Mesenteric fat pad (tissue), 1 donor: ENCODE results near the gene DLEU7. TPM values are rescaled to one million over a fixed set of nuclear protein-coding genes. Genes with fewer than 3 reads are reported as not detected.

Source experiments
- DNase-seq: peaks from one replicate; pipeline ENCODE4 v3.0.0-alpha.2; 2020; ENCODE audit warnings: low spot score
- total RNA-seq: library from RNA; stranded (reverse); fragmentation: NEBNext Ultra II Directional; extraction: Animal tissue kit (Norgen Biotek cat#: 25700); gene quantifications from one replicate; pipeline ENCODE4 v1.2.1, GENCODE V29; 2021
- donor health status: DM: yes; HTN: yes; CAD: no.

DLEU7 gene
- total RNA-seq, 1 donor from 2014 or later = 0.32 TPM

DNA sequence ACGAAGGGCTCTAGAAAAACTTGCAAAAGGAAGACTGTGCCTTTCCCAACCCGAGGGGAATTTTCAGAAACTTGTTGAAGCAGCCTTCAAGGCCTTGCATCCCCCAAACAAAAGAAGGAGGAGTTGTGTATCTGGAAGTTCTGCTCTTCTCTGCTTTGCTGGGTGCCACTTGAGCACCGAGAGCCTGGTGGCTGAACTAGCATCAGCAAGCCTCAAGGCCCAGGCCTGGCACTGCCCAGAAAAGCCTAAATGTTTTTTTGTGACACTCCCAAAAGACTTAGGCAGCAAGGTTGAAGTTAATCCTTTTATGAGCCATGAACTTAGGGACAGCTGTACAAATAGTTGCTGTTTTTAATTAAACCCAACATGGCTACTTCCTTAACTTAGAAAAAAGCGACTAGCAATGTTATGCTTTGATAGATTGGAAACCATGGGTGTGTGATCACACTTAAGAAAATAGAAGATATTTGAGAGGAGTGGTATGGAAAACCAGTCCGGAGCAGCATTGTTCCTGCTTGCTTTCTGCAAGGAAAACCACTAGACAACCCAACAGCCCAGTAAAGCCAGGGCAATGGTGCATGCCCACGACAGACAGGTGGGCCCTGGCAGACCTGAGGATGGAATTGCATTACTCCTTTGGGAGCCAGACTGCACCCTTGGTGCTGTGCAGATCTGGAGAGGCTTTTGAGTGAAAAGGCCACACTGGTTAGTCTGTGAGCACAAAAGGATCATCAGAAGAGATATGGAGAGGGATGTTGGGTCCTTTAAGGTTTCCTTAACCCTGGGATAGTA, 788 bp upstream of the DLEU7 start:
- DNase-seq = no peak

DNA sequence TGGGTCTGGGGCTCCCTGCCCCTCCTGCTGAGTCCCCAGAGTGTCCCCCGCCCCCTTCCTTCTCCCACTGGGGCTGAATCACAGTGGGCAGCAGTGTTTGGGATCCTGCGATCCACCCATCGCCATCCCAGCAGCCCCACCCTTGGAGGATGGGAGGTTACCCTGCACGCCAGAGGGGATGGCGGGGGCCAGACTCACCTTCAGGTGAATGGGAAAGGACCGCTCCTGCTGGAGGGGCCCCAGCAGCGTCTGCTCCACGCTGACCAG, 569 bp downstream of the DLEU7 start:
- no peak for DNase-seq

DNA sequence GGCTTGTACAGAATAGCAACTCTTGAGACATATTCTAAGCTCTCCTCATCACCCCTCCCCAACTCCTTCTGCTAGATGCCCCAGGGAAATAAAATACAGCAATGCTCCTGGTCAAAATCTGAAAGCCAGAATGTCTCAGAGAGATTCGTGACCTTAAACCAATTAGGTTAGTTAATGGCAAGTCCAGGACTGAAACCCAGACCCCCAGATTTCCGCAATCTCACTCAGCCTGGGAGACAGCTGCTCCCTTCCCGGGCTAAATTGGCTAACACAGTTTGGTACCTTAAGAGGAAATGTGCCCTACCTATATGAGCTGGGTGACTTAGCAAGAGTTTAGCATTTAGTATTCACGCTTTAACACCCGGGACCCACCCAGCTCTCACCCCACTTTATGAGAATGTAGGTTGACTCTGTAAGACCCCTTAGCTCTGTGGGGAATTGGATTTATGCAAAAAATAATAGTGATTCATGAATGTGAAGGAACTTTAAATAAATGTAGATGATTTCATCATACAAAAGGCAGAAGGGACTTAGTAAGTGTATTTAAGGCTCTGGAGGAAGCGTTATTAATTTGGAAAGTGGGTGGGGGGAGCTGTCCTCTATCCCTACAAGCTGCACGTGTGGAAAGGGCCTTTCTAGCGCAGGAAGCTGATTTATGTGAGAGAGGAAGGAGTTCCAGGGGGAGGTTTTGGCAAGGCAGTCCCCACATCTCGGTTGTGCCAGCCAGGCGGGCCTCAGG, 1.1 kb downstream of the DLEU7 start:
- no peak for DNase-seq

DNA sequence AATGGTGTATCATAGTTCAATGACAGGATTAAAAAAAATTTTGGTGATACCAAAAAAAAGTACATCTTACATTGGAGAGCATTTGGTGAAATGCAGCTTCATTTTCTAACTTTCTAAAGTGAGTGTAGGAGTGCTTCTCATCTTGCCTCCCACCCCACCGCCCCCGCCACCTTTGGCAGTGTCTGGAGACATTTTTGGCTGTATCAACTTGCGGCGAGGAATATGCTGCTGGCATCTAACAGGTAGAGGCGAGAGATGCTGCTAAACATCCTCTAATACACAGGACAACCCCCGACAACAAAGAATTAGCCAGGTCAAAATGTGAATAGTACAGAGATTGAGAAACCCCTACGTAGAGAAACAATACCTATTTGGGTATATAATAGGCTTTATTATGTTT, 1.7 kb downstream of the DLEU7 start:
- DNase-seq = no peak

- no peak for DNase-seq
These were observed 3.2 kb downstream of the DLEU7 start for GRCh38 chr13:50840284-50840683.

DNA sequence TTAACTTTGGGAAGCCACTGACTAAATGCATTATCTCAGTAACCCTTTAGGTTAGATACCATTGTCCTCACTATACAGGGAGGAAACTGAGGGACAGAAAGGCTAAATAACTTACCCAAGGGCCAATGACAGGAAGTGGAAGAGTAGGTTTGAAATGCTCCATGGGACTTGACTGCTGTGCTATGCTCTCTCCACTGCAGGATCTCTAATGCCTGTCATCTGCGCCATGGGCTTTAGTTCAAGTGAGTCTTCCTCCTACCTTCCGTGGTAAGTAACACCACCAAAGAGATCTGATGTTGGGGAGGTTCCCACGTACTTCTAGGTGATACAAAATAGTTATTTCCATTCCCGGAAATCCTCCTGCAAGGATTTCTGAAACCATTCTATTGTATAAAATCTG, 3.7 kb downstream of the DLEU7 start:
- DNase-seq = no peak

DNA sequence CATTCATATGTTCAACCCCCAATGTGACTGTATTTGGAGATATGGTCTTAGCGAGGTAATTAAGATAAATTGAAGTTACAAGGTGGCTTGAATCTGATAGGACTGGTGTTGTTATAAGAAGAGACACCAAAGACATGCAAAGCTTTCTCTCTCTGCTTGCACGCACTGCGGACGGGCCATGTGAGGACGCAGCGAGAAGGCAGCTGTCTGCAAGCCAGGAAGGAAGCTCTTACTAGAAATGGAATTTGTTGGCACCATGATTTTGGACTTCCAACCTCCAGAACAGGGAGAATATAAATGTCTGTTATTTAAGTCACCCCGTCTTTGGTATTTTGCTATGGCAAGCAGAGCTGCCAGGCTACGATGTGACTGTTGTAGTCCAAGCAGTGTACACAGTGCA, 4.8 kb downstream of the DLEU7 start:
- no peak for DNase-seq

GRCh38 chr13:50838031-50838430, 5.5 kb downstream of the DLEU7 start:
- DNase-seq = no peak

DNA sequence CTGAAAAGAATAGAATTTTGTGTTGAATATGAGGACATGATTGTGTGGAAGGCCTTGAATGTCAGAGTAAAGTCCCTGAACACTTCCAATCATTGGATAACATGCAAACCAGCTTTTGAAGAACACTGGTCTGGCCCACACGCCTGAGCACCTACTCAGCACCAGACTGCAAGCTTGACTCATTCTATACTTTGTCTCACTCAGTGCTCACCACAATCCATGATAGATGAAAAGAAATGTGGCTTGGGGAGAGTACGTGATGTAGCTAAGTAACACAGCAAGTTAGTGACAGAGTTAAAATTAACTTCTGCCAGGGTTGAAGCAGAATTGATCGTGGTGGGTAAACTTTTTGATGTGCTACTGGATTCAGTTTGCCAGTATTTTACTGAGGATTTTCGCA, 12.0 kb downstream of the DLEU7 start:
- DNase-seq = no peak

DNA sequence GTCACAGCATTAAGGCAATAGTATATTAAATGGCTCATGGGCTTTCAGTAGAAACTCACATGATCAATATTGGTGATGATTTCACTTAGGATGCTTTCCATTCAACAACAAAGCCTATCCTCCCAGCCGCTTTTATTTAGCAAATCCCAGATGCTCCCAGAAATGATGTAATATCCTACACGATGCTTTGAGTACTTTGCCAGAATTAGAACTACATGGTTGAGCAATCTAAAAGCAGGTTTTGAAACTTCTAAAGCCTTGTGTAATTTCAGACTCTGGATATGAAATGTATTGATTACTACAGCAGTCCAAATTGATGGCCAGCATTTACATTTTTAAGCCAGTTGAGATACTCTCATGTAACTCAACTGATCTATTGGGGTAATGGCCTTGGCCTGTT, 13.6 kb downstream of the DLEU7 start:
- no peak for DNase-seq

DNA sequence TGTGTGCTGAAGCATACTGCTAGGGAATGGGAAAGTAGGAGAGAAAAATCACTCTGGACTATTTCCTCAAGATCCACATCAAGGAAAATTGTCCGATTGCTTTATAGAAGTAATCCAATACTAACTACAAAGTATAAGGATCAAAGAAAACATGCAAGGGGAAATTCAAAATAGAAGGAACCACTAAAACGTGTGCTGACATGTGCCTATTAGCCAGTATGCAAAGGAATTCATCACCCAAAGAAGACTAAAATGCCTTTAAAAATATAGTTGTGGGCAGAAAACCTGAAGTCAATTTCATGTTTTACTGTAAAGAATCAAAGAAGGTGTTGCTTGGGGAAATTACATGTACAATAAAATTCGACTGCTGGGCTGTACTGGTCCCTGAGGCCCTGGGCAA, 14.3 kb downstream of the DLEU7 start:
- no peak for DNase-seq

DNA sequence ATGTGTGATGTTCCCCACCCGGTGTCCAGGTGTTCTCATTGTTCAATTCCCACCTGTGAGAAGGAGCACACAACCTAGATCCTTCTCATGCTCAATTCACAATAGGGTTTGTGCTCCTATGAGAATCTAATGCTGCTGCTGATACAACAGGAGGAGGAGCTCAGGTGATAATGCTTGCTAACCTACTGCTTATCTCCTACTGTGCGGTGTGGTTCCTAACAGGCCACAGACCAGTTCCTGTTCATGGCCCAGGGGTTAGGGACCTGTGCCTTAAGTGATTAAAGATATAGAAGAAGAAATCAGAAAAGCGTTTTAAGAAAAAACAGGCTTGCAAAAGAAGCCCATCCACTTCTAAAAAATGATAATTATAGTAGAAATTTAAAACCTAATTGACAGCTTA, 17.5 kb downstream of the DLEU7 start:
- DNase-seq = no peak

- DNase-seq = no peak
These were observed 31.2 kb downstream of the DLEU7 start for GRCh38 chr13:50812242-50812641.

DNA sequence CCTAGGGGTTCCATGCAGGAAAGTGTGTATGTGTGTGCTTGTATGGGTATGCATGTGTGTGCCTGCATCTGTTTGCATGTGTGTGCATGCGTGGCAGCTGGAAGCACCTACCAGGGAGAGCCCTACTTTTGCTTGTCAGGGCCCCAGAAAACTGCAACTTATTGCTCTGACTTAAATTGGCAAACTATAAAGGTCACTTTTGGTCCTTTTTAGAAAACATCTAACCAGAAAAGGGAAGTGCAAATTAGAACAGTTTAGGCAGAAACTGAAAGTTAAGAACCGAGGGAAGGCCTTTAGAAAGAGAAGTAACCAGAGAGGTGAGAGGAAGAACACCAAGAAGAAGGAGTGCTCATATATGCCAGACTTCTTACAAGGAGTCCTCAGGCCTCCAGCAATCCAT, 32.5 kb downstream of the DLEU7 start:
- DNase-seq = no peak

DNA sequence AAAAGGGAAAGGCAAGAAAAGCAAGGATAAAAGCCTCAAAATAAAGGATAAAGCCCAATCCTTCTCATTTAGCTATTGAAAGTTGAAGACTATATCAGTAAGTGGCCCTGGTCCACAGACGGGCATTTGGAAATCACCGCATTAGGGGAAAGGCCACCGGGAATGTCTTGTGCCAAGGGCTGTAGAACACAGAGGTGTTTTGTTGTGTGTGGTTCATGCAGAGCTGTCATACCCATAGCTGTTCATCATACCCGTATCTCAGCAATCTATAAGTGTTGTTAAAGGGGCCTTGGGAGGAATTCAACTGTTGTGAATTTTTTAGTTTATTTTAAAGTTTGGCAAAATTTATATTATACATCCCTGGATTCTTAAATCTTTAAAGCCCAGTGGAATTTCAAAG, 33.0 kb downstream of the DLEU7 start:
- no peak for DNase-seq

GRCh38 chr13:50809133-50810090, 34.1 kb downstream of the DLEU7 start:
- no peak for DNase-seq

DNA sequence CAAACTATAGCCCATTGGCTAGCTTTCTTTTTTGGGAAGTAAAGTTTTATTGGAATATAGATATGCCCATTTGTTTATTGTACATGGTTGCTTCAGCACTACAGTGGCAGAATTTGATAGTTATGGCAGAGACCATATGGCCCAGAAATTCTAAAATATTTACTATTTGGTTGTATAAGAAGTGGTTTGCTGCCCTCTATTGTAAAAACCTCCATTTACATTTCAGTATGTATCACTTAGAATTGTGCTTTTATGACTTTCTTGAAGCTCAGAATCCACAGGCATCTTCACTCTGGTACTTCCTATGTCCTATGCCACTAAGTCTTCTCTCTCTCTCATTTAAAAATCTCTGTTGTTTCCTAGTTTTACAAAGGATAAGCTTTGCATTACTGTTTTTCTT, 37.7 kb downstream of the DLEU7 start:
- no peak for DNase-seq

DNA sequence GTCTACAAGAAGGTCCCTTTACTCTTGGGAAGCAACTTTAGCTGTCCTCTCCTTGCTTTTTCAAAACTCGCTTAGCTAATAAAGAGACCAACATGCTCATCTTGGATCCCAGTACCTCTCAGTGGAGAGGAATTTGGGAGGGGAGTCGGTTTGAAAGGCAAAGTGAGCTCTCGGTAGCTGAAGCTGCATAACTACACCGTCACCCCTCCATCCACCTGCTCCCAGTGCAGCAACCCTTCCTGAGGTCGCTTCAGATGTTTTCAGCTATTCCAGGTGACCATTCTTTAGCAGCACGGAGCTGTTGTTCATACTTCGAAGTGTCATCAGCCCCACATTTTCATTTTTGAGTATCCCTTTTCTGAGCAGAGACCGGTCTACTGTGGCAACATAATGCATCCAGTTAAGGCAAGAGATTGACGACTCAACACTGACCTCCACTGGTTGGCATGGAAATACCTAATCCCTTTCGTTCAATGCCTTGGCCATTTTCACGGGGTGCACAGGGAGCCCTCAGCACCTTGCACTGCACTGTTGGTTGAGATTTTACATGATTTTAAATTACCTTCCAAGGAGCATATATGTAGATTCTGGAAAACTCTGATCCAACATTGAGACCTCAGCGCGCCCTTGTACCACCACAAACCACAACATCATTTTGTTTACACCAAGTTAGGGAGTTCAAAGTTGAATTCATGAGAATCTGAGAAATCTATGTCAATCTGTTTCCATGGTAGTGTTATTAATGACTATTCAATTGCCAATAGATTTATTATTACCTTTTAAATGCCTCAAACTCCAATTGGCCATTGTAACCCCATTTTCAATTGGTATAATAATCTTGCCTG, 42.2 kb downstream of the DLEU7 start:
- no peak for DNase-seq

DNA sequence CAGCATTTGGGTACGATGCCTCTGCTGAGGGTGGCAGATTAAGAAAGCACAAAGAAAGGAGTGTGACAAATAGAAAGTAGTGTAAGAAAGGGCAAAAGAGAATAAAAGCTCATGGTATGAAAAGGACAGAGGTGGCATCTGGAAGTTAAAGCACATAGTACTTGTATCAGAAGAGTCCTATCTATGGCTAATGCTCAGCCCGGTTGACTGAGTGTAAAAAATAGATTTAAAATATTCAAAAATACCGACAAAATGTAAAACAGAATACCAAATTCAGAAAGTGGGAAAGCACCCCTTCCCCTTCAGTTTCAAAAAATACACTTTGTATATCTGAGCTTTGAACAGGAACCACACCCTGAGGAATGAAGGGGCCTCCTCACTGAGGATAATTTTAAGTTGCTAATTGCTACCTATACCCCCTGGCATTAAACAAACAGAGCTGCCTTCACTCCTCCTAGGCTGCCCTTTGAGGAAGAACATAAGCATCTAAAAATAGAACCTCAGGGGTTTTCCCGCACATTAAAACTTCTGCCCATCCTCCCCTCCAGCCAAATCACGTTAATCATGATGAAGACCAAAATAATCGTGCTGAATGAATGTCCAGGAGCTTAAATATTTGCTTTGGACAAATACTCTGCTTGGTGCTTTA, 43.3 kb downstream of the DLEU7 start:
- DNase-seq = no peak

DNA sequence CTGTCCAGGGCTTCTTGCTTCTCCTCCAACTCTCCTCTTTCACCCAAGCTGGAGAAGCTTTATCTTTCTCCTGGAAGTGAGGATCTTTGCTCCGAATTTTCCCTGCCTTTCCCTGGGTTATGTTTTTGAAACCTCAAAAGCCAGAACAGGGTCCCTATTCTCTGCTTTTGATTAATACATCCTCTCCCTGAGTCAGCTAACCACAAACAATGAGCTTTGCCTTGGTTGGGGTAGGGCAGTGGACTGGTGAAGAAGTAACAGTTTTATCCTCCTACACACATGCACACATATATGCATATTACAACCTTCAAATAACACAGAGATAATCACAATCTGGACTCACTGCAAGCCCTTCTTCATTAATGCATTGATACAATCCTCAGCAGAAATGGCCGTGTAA, 44.6 kb downstream of the DLEU7 start:
- DNase-seq = no peak

GRCh38 chr13:50797091-50797490, 46.4 kb downstream of the DLEU7 start:
- no peak for DNase-seq
